T-cell (primary cell): Measurements from ENCODE around the gene DPEP3. TPM values are rescaled to one million over a fixed set of nuclear protein-coding genes. Genes with fewer than 3 reads are reported as not detected.

Experiments
- ATAC-seq, 4 experiments: fragments of 200-7000 bp in 3 of 4; fragments of 150-1000 bp in 1 of 4; cut with Tn5 transposase; replicated peaks in 1 of 4; 1 replicate in 3 of 4; 2 replicates in 1 of 4; pipeline ENCODE4 v1.10.0; 2021; ENCODE audit warnings: moderate library complexity in 3 of 4, mild to moderate bottlenecking in 2 of 4, moderate number of reproducible peaks in 1 of 4
- CTCF ChIA-PET, 2 donors: fragments of 300-600 bp; sonication (Branson Sonifier 250); formaldehyde crosslinking; loops; one replicate each; lab custom pipeline; 2022; ENCODE audit warnings: antibody characterized with exemption in 2 of 2; lab: Charles Lee
- POLR2A ChIA-PET, 2 donors: fragments of 300-600 bp; sonication (Branson Sonifier 250); formaldehyde crosslinking; loops; one replicate each; lab custom pipeline; 2022; ENCODE audit warnings: antibody characterized with exemption in 2 of 2; lab: Charles Lee
- DNase-seq, 35 experiments: peaks; one replicate each; pipeline versions ENCODE4 v3.0.0 to v3.0.0-alpha.2; 2013 to 2023
- H3K27ac ChIP-seq: one replicate; pipeline ENCODE4 v1.5.1; 2013; ENCODE audit warnings: low read length
- H3K27me3 ChIP-seq, 2 experiments: replicated peaks in 1 of 2; 1 replicate in 1 of 2; 2 replicates in 1 of 2; pipeline versions ENCODE4 v1.6.1 to v1.7.0; 2013; ENCODE audit warnings: low read length in 1 of 2, mixed read lengths in 1 of 2; ENCODE audit not compliant: control insufficient read depth in 2 of 2, insufficient read depth in 2 of 2; ENCODE audit errors: extremely low read depth in 1 of 2
- H3K36me3 ChIP-seq, 2 donors: 1 replicate in 1 of 2; 2 replicates in 1 of 2; pipeline versions ENCODE4 v1.6.1 to v1.7.0; 2013; ENCODE audit warnings: low read length in 1 of 2; ENCODE audit not compliant: control insufficient read depth in 2 of 2, insufficient read depth in 1 of 2; ENCODE audit errors: extremely low read depth in 1 of 2
- H3K4me1 ChIP-seq, 2 experiments: 1 replicate in 1 of 2; 2 replicates in 1 of 2; pipeline versions ENCODE4 v1.6.1 to v1.7.0; 2013; ENCODE audit warnings: low read length in 2 of 2, mixed read lengths in 1 of 2; ENCODE audit not compliant: insufficient read depth in 2 of 2, control insufficient read depth in 1 of 2; ENCODE audit errors: extremely low read depth in 1 of 2
- H3K4me3 ChIP-seq, 2 donors: 1 replicate in 1 of 2; 2 replicates in 1 of 2; pipeline versions ENCODE4 v1.5.1 to v1.7.0; 2013; ENCODE audit warnings: mild to moderate bottlenecking in 2 of 2, low read length in 1 of 2, moderate library complexity in 1 of 2; ENCODE audit not compliant: control insufficient read depth in 1 of 2; ENCODE audit errors: extremely low read depth in 1 of 2
- H3K9me3 ChIP-seq: 2 replicates; pipeline ENCODE4 v1.7.0; 2013
- H3K27ac Mint-ChIP-seq, 2 donors: one replicate each; pipeline ENCODE4 v1.8.0; 2020 to 2021; ENCODE audit warnings: mild to moderate bottlenecking in 2 of 2, mixed read lengths in 2 of 2
- H3K27me3 Mint-ChIP-seq, 2 donors: one replicate each; pipeline ENCODE4 v1.8.0; 2021 to 2022; ENCODE audit warnings: mixed read lengths in 2 of 2
- H3K36me3 Mint-ChIP-seq: one replicate; pipeline ENCODE4 v1.8.0; 2021; ENCODE audit warnings: mixed read lengths
- H3K4me1 Mint-ChIP-seq, 3 donors: one replicate each; pipeline ENCODE4 v1.8.0; 2020 to 2022; ENCODE audit warnings: mixed read lengths in 3 of 3, mild to moderate bottlenecking in 1 of 3
- H3K4me3 Mint-ChIP-seq, 3 donors: one replicate each; pipeline ENCODE4 v1.8.0; 2020 to 2022; ENCODE audit warnings: mild to moderate bottlenecking in 3 of 3, mixed read lengths in 3 of 3, moderate library complexity in 3 of 3
- H3K9me3 Mint-ChIP-seq, 3 donors: one replicate each; pipeline ENCODE4 v1.8.0; 2020 to 2022; ENCODE audit warnings: mixed read lengths in 3 of 3
- WGBS: methylation state at CpG from one replicate; pipeline ENCODE4 v1.1.5; 2013; ENCODE audit warnings: missing lambda C conversion rate; ENCODE audit not compliant: insufficient coverage; 5-methylcytosine and 5-hydroxymethylcytosine counted together
- total RNA-seq, 35 experiments: library from RNA in 6 of 35; stranded (reverse) in 6 of 35; fragments of 120-200 nt in 1 of 35; gene quantifications; one replicate each; pipeline versions ENCODE4 v1.2.1 to v1.2.4 and lab custom pipeline; 2013 to 2026

DPEP3 gene
- total RNA-seq, 5 donors from 2014 or later (not counting 1 experiment from before 2014, with no cell fraction given), result 0.48 to 1.5 (median 1.1) TPM

DNA sequence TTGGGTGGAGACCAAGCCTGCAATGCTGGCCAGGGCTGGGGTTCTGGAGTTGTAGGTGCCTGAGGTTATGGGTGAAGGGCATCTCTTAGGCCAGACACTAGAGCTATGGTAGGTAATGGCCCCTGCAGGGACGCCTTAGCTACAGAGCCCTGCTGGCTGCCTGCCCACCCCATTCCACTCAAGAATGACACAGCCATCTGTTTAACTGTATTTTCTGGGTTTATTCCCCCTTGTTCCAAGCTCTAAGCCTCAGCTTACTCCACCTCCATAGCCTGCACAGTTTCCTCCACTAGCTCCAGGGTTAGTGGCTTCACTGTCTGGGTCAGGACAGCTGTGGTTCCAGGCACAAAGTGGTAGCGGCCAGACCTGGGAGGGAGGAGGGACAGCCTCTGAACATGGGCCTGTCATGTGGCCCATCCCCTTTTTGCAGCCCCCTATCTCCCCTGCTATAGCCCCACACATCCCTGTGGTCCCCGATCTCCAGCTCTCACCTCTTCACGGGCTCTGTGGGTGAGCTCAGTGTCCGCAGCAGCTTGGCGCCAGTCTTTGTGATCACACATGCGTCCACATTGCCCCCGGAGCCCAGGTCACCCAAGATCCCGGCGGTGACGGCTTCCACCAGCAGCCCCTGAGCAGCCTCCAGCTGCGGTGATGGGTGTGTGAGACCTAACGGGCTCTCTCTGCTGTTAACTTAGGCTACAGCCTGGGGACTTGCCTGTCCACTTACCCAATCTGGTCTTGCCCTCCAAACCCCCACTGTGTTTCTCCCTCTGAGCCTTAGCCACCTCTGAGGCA is 45.8 kb downstream of the DPEP3 start:
- WGBS, result 89% methylated on average over 12 of the region's 13 CpGs
- peak overlapping the region; percentile 99 for H3K27ac Mint-ChIP-seq
- DNase-seq, result no peak
- Histone ChIP-seq H3K9me3 (no peaks in the 10 kb centered on the region), H3K36me3 (peaks cover 9 to 52% of the 10 kb centered on the region in 2 donors), H3K4me3 (no peak overlapping the region), H3K27ac (peak overlapping the region; percentile 82), H3K27me3 (no peaks in the 10 kb centered on the region), H3K4me1 (peaks cover 6 to 36% of the 10 kb centered on the region in 2 experiments)
- ChIA-PET CTCF (interaction anchor here (0.7 to 1.5 kb wide), 4 partner anchors 37 to 381 kb away, joined by 3 to 4 read pairs (median 3); partner anchors contain the start of genes RANBP10 (in 1 of the 2) and TSNAXIP1 (in 1 of the 2)), POLR2A (interaction anchor here in 1 of 2 donors (0.5 kb wide), 1 partner anchor 118 kb away, joined by 3 read pairs; no protein-coding TSS in a partner anchor)
- H3K4me1 Mint-ChIP-seq, result peaks cover 28 to 37% (median 33%) of the 10 kb centered on the region in 3 donors
- H3K9me3 Mint-ChIP-seq, result no peaks in the 10 kb centered on the region
- no peak for ATAC-seq
- H3K27me3 Mint-ChIP-seq, result no peaks in the 10 kb centered on the region
- H3K4me3 Mint-ChIP-seq, result peak overlapping the region in 2 of 3 donors; percentile 99
- peaks cover 25% of the 10 kb centered on the region for H3K36me3 Mint-ChIP-seq

DNA sequence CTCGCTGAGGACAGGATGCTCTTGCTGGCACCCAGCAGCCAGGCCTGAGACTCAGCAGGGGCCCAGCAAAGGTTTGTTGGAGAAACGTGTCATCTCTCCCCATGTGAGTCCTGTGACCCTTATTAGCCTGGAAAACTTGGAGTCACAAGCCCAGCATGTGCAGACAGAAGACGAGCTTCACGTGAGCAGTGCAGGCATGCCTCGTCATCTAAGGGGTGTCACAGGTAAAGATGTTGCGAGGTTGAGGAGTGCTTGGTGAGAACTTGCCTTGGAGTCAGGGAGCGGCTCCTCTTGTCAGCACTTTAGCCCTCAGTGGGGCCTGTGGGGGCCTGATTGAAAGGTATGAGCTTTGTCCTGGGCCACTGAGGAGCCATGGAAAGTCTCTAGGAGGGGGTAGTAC is 46.5 kb downstream of the DPEP3 start:
- WGBS, result 88% methylated on average over 4 of the region's 7 CpGs

DNA sequence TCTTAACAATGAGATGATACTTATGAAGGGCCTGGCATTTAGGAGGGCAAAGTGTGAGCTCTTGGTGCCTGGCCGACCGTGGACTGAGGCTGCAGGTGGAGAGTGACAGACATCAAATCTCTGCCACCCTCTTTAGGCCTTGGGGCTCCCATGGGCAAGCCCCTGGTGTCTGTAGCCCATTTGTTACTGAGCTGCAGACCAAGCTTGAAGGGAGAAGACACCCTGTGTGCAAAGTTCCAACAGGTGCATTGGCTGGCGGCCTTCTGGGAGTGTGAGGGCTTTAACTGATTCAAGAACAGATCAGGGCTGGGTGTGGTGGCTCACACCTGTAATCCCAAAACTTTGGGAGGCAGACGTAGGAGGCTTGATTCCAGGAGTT is 47.8 kb downstream of the DPEP3 start:
- ATAC-seq (no peak), DNase-seq (no peak)
- Mint-ChIP-seq H3K36me3 (peaks cover 25% of the 10 kb centered on the region), H3K27me3 (no peaks in the 10 kb centered on the region), H3K4me1 (peaks cover 27 to 37% (median 36%) of the 10 kb centered on the region in 3 donors), H3K9me3 (no peaks in the 10 kb centered on the region), H3K4me3 (no peak overlapping the region), H3K27ac (peak overlapping the region; percentile 11 to 39)
- no peak overlapping the region for H3K27ac ChIP-seq
- POLR2A ChIA-PET, result interaction anchor here in 1 of 2 donors (0.8 kb wide), 1 partner anchor 11 kb away, joined by 4 read pairs; no protein-coding TSS in a partner anchor
- H3K36me3 ChIP-seq, result peaks cover 19 to 68% of the 10 kb centered on the region in 2 donors
- H3K4me1 ChIP-seq, result peaks cover 5 to 34% of the 10 kb centered on the region in 2 experiments
- H3K4me3 ChIP-seq, result no peak overlapping the region
- CTCF ChIA-PET, result interaction anchor here in 1 of 2 donors (1.0 kb wide), 1 partner anchor 49 kb away, joined by 3 read pairs; no protein-coding TSS in a partner anchor
- H3K9me3 ChIP-seq, result no peaks in the 10 kb centered on the region
- no peaks in the 10 kb centered on the region for H3K27me3 ChIP-seq
- 92% methylated on average over 3 of the region's 4 CpGs for WGBS

More for the DNA sequence above, 46.5 kb downstream of the DPEP3 start:
- Mint-ChIP-seq H3K27ac (peak overlapping the region; percentile 31 to 63), H3K4me1 (peaks cover 28 to 32% (median 31%) of the 10 kb centered on the region in 3 donors), H3K27me3 (no peaks in the 10 kb centered on the region), H3K9me3 (no peaks in the 10 kb centered on the region), H3K4me3 (peak overlapping the region in 1 of 3 donors; percentile 34), H3K36me3 (peaks cover 25% of the 10 kb centered on the region)
- Histone ChIP-seq H3K9me3 (no peaks in the 10 kb centered on the region), H3K4me3 (no peak overlapping the region), H3K27ac (no peak overlapping the region), H3K27me3 (no peaks in the 10 kb centered on the region), H3K4me1 (peaks cover 6 to 32% of the 10 kb centered on the region in 2 experiments), H3K36me3 (peaks cover 13 to 58% of the 10 kb centered on the region in 2 donors)
- CTCF ChIA-PET, result interaction anchor here in 1 of 2 donors (0.7 to 1.2 kb wide), 2 partner anchors 59 to 381 kb away, joined by 3 read pairs; no protein-coding TSS in a partner anchor
- DNase-seq (no peak), ATAC-seq (no peak)
- POLR2A ChIA-PET, result no interaction called here

DNA sequence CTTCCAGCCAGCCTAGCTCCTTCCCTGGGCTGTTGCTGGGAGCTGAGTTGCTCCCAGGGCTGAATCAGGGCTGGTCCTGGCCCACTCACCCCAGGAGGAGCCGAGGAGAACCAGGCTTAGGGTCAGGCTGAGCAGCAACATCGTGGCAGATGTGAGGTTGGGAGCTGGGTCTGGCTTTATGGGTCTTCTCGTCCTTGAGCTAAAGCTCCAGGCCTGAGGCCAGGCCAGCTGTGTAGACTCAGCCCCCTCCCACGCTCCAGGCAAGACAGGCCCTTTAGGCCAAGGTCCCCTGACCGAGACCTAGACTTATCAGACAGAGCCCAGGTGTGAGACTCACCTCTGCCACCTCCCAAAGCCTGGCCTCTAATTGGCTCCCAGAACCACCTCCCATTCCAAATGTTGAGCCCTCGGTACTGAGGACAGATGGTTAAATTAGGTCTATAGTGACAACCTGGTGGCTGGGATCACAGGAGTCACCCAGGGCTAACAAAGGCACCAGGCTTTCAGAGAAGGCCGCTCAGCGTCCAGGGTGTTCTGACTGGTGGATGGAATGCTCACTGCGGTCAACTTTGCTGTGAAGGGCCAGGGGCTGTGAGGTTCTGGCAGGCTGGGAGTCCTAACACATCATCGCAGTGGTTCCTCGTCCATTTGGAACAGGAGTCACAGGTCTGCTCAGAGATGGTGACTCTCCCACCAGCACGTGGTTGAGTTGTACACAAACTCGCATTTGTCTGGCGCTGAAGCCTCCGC is 48.4 kb downstream of the DPEP3 start, which contains the start of gene CTRL:
TSS of gene CTRL (minus strand) at position 151 of the 750 bp plus-strand sequence. CDS start at position 141, 10 bp downstream.
- no peak within 1 kb of the TSS for H3K27ac ChIP-seq
- peak within 1 kb of the TSS; percentile 11 to 39 for H3K27ac Mint-ChIP-seq
- ChIA-PET POLR2A (no interaction called here), CTCF (interaction anchor here (0.6 to 1.0 kb wide), 3 partner anchors 35 to 119 kb away, joined by 3 read pairs; no protein-coding TSS in a partner anchor)
- peaks cover 0 to 28% of the 10 kb centered on the region in 2 experiments for H3K4me1 ChIP-seq
- no peaks in the 10 kb centered on the region for H3K9me3 Mint-ChIP-seq
- H3K27me3 ChIP-seq, result no peaks in the 10 kb centered on the region
- no peak within 1 kb of the TSS for H3K4me3 ChIP-seq
- H3K27me3 Mint-ChIP-seq, result no peaks in the 10 kb centered on the region
- ATAC-seq (no peak), DNase-seq (no peak)
- H3K36me3 Mint-ChIP-seq, result peaks cover 25% of the 10 kb centered on the region
- H3K4me1 Mint-ChIP-seq, result peaks cover 22 to 31% (median 30%) of the 10 kb centered on the region in 3 donors
- no peaks in the 10 kb centered on the region for H3K9me3 ChIP-seq
- no peak within 1 kb of the TSS for H3K4me3 Mint-ChIP-seq
- H3K36me3 ChIP-seq, result peaks cover 22 to 73% of the 10 kb centered on the region in 2 donors
- WGBS, result 91% methylated on average over 14 of the region's 15 CpGs

DNA sequence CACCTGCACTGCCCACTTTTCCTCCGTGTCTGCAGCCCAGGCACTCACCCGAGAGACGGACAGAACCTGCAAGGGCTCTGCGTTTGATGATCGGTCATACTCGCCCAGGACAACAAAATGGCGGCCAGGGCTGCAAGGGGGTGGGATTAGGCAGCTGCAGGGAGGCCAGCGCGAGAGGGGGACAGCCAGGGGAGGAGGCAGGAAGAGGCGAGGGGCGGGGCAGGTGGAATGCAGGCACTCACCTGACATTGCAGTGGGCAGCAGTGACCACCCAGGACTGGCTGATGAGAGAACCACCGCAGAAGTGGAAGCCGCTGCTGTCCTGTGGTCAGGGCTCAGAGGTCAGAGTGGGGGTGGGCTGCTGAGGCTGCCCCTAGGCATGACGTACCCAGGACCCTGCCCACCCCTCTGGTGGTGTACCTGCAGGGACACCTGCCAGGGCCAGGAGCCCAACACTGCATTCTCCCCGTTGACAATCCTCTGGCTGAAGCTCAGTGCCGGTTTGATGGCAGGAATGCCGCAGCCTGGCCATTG is 49.6 kb downstream of the DPEP3 start:
- Mint-ChIP-seq H3K4me1 (peaks cover 20 to 32% (median 26%) of the 10 kb centered on the region in 3 donors), H3K4me3 (no peak overlapping the region), H3K27me3 (no peaks in the 10 kb centered on the region), H3K27ac (no peak overlapping the region), H3K36me3 (peaks cover 23% of the 10 kb centered on the region), H3K9me3 (no peaks in the 10 kb centered on the region)
- Histone ChIP-seq H3K27ac (no peak overlapping the region), H3K9me3 (no peaks in the 10 kb centered on the region), H3K27me3 (no peaks in the 10 kb centered on the region), H3K4me1 (peaks cover 0 to 26% of the 10 kb centered on the region in 2 experiments), H3K4me3 (no peak overlapping the region), H3K36me3 (peaks cover 22 to 78% of the 10 kb centered on the region in 2 donors)
- DNase-seq (no peak), ATAC-seq (no peak)
- 95% methylated on average over 16 of the region's 17 CpGs for WGBS
- CTCF ChIA-PET, result no interaction called here
- POLR2A ChIA-PET, result interaction anchor here (0.6 kb wide), 2 partner anchors 23 to 411 kb away, joined by 4 to 7 read pairs; no protein-coding TSS in a partner anchor
